Kasumi-1 (cell line): ENCODE results near the gene BLOC1S3.
A peak's percentile ranks its signal among the peaks of the same experiment; 100 is the strongest.

Experiments
- DNase-seq, 2 experiments: peaks; one replicate each; lab custom pipeline; 2025; lab: John Stamatoyannopoulos, UW

BLOC1S3 gene

DNA sequence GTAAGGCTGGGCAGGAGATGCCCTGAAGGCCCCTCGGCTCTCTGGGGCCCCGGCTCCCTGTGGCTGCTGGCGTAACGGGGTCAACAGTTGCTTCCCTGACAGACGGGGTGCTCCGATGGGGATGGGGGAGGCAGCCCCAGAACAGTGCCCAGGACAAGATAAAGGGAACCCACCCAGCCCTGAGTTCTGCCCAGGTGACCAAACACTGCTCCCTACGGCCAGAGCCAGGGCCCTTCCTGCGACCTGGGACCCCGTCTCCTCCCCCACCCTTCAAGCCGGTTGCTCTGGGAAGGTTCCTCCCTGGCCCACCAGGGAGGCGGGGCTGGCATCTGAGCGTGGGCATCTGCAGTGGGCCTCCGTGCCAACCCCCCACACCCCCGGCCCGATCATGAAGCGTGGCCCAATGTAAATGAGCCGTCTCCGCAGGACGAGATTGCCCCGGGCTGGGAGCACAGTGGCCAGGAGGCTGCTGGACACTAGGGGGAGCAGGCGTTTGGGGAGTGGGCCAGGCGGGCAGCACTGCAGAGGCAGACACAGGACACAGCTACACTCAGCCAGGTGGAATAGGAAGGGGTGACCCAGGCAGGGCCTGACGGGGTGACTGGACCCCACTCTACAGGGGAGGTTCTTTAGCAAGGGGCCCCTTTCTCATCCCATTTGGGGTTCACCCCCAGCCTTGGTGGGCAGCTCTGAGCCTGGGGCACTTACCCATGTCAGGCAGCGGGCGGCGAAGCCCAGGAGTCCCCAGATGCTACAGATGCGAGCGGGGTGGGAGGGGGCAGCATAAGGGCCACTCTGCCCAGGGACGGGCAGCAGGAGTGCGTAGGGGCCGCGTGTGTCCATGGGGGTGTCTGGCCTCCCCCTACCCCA lies 16.6 kb upstream of the BLOC1S3 start:
- no peak for DNase-seq

DNA sequence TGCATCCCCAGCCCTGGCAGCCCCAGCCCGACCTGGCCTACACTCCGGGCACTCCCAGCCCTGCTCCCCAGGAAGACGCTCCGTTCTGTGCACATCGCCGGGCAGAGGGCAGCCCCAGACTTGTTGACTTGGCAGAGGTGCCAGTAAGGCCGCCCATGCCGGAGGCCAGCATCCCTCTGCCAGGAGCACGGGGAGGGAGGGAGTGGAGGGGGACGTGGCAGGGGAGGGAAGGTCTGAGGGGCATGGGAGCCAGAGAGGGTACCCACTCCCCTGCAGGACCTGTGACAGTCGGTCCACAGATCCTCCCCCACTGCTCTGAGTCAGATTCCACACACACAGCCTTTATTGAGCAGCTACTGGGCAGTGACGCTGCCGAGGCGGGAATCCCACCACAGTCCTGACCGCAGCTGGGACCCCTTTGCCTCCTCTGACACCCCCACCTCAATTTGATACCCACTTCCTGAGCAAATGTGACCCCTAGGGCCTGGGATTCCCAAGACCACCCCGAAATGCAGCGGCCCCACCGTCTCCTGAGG lies 15.9 kb upstream of the BLOC1S3 start:
- peak in 1 of 2 experiments; percentile 63 for DNase-seq

DNA sequence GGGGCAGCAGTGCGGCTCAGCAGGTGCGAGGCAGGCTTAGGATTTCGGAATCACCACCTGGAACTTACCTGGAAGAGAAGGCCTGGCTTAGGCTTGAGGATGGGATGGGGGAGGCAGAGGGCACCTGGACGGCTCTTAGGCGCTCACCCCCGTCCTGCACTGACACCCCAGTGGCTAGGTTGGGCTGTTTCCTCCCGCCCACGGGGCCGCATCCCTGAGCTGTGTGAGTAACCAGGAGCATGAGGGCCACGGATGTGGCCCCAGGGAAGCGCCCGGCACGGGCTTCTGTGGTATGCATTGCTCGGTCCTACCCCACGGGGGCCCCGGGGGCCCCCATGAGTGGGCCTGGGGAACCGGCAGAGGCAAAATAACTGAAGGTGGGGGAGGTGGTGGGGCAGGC lies 15.4 kb upstream of the BLOC1S3 start:
- DNase-seq = no peak

DNA sequence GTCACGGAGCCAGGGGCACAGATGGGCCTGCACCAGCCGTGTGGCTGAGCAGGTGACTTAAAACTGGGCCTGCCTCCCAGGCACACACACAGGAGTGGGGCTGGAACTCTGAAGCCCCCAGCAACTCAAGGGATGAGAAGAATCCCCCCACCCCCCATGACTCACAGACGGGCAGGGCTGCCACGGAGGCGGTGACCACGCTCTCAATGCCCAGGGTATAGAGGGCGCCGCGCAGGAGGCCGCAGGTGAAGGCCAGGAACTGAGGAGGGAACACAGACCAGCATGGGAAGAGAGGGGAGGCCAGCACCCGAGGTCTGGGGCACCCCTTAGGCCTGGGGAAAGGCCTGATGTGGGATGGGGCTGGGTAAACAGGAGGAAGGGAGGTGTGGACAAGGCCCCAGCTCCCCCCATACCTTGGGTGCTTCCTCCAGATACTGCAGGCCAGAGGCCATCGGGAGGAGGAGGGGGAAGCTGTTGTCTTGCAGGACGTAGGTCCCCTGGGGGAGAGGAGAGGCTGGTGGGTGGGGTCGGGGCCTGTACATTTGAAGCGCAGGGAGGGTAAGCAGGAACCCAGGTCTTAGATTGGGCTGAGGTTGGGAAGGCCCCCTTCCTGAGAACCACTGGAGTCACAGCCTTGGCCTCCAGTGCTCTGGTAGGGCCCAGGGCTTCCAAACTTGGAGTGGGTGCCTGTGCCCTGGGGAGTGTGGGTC lies 14.7 kb upstream of the BLOC1S3 start:
- DNase-seq = no peak

DNA sequence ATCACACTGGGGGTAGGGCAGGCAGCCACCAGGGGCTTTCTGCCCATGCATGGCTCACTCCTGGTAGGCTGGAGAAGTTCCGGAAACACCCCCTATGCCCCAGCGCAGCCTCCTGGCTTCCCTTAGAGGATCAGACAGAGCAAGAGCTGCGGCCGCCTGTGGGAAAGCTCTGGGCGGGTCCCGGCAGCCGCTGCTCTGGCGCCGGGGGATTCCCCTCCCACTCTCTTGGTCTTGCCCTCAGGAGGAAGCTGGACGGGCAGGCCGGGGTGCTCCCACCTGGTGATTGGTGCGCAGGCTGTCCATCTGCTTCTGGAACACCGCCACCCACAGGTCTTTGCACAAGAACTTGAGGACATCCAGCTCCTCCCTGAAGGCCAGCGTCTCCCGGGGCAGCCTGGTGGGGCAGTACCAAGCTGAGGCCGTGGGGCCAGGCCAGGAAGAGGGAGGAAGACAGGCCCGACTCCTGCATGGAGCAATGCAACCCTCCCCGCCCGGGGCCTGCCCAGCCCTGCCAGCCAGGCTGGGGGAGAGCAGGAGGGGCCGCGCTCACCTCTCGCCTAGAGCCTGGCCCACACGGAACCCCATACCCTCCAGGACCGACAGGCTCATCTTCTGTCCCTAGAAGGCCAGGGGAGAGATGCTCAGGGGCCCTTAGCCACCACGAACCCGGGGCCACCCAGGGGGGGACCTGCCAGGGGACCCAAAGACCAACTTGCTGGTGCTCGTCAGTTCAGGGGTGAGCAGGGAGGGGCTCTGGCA lies 13.8 kb upstream of the BLOC1S3 start:
- DNase-seq = peak; percentile 84 to 86

DNA sequence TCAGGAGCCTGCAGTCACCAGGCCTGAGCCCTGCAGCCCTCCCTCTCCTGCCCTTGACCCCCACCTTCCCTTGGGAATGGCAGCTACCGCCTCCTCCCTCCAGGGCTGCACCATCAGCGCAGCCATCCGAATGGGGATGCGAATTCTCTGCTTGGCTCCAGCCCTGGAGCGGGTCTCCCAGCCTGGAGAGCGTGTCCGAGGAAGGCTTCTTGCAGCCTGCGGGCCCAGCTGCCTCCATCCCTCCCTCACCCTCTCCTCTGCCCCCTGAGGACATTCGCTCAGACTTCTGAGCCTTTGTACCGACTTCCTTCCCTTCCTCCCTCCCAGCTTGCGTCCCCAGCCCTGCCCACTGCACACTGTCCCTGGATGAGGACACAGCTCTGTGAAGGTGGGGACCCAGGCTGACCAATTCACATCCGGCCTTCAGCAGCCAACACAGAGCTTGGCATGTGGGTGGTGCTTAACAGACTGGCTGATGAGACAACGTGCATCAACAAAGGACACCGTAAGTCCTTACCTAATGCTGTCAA lies 11.8 kb upstream of the BLOC1S3 start:
- DNase-seq = no peak

DNA sequence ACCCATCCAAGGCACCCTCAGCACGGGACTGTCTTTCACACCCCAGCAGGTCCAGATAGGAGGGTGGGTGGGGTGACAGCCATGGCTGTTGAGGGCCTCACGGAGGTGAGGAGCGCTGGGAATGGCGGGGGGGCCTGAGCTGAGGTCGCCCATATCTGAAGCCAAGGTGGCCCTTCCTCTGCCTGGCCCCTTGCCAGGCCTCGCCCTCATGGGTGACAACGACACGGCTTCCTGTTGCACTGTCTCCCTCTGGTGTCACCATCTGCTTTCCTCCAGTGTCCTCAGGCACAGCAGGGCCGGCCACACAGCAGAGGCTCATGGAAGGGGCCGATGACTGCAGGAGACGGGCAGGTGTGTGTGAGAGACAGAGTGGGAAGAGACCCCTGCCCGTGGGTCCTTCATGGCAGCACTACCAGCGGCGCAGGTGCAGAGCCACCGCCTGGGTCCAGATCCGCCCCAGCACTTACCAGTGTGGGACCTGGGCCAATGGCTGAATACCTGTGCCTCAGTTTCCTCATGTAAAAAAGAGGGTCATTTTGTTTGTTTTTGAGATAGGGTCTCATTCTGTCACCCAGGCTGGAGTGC lies 9.7 kb upstream of the BLOC1S3 start:
- DNase-seq = peak in 1 of 2 experiments; percentile 23

DNA sequence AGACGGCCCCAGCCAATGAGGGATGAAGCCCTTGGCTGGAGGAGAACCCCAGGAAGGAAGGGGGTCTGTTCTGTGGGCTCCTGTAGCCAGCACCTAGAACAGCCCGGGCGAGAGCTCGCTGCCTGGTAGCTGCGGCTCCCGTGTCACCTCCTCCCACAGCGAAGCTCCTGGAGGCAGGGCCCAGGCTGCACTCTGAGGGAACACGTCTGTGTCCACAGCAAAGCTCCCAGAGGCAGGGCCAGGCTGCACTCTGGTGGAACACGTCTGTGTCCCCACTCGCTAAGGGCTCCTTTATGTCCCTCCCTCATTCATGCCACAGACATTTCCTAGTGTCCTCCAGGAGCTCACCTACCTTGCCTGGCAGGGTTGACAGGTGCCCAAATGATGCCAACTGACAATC lies 9.0 kb upstream of the BLOC1S3 start:
- no peak for DNase-seq

DNA sequence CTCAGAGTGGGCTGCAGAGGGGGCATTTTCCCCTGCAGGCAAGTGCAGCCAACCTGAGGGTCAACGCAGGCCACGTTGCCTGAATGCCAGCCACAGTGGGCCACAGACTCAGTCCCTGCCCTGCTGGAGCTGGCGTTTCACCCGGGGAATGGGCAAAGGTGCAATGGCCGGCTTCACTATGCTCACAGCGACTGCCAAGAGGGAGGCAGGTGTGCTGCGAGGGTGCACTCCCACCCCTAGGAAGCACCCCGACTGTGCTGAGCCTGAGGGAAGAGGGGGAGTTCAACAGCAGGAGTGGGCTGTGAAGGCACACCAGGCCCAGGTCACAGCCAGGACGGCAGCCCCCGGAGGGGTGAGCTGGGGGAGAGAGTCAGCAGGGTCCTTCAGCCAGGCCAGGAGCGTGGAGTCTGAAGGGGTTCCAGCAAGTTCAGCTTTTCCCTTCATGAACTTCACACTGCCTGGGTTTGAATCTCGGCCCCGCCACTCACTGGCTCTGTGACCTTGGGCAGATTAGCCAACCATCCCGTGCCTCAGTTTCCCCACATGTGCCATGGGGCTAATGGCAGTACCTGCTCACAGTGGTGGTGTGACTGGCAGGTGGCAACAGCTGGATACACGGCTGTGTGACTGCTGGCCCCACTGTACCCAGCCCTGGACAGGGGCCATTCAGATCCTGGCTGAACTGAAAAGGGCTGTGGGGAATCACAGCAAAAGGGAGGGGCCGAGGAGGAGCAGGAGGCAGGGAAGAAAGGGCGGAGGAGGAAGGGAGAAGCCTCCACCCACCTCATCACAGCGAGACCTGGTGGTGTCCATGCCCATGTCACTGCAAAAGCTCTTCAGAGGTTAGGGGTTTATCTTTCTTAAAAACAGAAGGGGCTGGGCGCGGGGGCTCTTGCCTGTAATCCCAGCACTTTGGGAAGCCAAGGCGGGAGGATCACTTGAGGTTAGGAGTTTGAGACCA lies 8.2 kb upstream of the BLOC1S3 start:
- DNase-seq = no peak

DNA sequence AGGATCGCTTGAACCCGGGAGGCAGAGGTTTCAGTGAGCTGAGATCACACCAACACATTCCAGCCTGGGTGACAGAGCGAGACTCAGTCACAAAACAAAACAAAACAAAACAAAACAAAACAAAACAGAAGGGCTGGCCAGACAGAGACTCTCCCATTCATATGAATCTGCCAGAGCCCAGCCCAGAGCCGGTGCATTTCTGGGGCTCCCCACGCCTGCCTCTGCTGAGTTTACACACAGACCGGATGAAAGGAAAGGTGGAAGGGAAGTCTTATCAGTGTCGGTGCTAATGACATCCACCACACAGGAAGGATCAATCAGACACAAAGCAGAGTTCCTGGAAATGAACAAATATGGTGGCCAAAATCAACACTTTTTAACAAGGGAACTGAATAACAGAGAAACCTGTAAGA lies 7.4 kb upstream of the BLOC1S3 start:
- peak; percentile 13 to 16 for DNase-seq

DNA sequence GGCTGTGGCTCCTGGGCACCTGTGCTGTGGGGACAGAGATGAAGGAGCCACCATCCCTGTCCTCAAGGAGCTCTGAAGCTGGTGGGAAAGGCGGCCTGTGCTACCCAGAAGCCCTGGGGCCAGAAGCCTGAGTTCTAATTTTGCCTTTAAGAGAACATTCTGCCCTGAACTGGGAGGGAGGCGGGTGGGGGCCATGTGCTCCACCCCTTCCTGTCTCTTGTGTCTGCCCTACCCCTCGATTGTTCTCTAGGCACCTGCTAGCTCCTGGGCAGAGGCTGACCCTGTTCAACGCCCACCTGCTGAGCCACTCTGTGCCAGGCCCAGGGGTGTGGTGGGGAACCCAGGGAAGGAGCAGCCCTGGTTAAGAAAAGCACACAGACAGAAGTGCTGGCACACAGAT lies 6.4 kb upstream of the BLOC1S3 start:
- no peak for DNase-seq

DNA sequence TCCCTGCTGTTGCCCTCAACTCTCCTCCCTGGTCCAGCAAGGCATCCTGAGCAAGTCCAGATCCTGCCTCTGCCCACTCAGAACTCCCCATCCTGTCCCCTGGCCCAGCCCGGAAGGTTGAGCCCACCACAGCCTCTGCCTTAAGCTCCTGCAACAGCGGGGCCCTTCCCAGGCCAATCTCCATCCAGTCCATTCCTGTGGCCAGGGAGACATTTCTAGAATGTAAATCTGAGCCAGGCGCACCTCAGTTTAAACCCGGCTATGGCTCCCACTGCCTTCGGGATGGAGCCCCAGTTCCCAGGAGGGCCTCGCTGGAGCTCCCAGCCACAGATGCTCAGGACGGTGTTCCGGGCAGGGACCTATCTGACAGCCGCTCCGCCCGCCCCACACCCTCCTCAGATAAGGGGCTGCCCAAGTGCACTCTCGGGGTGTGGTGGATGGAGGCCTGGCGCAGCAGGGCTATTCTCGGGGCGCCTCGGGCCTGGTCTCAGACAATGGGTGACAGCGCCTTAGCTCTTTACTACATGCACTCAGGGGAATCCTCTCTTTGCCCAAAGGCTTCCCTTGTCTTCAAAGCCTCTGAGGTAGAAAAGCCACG lies 5.9 kb upstream of the BLOC1S3 start:
- no peak for DNase-seq

DNA sequence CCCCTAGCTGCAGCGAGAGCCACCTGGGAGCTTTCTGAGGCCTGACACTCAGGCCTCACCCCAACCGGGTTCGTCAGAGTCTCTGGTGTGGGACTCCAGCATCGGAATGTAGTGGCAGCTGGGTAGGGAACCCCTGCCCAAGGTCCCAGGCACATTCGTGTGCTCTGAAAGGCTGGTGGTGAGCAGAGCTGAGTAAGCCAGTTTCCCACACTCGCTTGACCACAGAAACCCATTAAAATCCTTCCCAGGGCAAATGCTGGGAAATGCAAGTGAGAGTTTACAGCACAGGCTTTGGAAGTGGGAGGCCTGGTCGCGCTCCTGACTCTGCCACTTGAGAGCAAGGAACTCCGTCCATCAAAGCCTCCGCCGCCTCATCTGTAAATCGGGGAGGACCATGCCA lies 4.8 kb upstream of the BLOC1S3 start:
- DNase-seq = no peak

DNA sequence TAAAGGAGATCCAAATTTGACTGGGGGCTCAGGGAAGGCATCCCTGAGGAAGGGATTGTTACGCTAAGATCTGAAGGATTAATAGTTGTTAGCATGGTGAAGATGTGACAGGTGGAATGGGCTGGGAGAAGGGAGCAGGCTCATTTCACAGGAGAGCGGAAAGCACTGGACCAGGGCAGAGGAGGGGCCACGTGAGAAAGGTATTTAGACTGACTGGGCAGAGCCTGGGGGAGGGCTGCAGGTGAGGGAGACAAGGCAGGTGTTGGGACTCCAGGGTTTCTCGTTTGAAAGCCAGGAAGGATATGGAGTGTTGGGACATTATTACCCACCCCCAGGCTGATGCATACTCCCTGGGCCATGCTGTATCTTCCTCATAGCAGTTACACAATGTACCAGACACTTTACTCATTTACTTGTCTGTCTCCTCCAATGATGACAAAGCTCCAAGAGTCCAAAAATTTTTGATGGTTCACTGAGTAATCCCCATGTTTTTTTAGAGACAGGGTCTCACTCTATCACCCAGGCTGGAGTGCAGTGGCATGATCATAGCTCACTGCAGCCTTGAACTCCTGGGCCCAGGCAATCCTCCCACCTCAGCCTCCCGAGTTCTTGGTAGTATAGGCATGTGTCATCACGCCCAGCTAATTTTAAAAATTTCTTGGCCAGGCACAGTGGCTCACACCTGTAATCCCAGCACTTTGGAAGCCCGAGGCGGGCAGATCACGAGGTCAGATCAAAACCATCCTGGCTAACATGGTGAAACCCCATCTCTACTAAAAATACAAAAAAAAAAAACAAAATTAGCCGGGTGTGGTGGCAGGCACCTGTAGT lies 2.9 kb upstream of the BLOC1S3 start:
- DNase-seq = no peak

DNA sequence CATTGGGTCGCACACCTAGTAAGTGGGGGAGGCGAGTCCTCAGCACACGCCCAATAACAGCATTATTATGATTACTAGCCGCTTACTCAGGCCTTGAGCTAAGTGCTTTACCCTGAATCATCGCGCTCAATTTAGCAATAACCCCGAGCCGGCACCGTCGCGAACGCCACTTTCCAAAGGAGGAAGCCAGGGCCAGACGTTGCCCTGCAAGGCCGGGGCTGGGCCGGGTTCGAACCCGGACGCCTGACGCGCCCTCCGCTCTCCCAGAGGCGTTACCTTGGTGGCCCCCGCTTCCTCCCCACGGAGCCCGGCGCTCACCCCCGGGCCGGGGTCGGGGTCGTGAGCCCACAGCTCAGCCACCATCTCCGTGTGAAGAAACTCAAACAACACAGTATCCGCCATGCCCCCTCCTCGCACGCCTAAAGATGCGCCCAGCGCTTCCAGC lies 745 bp upstream of the BLOC1S3 start, which contains the start of gene TRAPPC6A:
TRAPPC6A (minus strand) TSS at position 421 of the 445 bp plus-strand sequence; CDS start at position 402, 19 bp downstream.
- peak; percentile 35 to 48 for DNase-seq

DNA sequence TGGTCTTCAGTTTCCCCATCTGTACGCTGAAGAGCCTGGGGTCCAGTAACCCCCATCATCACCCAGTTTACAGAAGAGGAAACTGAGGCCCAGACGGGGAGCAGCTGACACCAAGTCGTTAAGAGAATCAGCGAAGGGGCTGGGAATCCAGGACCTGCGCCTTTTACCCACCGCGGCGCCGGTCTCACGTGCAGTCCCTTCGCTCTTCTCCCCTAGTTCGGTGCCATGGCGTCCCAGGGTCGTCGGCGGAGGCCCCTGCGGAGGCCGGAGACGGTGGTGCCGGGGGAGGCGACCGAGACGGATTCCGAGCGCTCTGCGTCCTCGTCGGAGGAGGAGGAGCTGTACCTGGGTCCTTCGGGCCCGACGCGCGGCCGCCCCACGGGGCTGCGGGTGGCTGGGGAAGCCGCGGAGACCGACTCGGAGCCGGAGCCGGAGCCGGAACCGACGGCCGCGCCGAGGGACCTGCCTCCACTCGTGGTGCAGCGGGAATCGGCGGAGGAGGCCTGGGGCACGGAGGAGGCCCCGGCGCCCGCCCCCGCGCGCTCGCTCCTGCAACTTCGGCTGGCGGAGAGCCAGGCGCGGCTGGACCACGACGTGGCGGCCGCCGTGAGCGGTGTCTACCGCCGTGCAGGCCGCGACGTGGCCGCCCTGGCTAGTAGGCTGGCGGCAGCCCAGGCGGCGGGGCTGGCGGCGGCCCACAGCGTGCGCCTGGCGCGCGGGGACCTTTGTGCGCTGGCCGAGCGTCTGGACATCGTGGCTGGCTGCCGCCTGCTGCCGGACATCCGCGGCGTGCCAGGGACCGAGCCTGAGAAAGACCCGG lies 698 bp downstream of the BLOC1S3 start:
- DNase-seq = peak in 1 of 2 experiments; percentile 39

DNA sequence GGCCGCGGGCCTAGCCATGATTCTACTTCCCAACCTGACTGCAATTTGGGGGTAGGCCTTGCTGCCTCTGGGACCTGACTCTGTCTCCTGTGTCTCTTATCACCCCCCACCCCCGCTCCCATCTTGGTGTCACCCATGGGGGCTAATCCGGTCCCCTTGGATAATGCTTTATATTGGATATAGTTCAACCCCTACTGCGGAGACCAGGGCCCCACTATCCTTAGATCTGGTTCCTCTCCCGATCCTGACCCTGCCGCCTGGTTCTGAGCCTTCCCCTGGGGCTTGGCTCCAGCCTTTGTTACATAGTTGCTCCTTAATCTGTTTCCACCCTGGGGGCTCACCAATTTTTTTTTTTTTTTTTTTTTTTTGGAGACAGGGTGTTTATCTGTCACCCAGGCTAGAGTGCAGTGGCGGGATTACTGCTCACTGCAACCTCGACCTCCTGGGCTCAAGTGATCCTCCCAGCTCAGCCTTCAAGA lies 1.3 kb downstream of the BLOC1S3 start:
- DNase-seq = peak in 1 of 2 experiments; percentile 8

DNA sequence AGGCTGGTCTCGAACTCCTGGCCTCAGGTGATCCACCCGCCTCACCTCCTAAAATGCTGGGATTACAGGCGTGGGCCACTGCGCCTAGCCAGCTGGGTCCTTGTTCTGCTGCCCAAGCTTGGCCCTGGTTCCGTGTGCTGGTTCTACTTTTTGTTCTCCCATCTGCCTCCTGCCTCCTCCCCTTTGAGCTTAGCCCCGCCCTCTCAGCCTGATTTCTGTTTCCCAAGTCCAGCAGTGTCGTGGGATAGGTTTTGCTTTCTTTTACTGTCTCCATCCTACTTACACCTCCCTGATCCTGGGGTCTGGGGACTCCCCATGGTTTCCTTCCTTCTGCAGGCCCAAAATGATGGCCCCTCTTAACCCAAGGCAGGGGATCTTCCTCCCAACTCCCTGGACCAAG lies 2.4 kb downstream of the BLOC1S3 start:
- no peak for DNase-seq
